Measurements from ENCODE around the gene PON1. TPM values are rescaled to one million over a fixed set of nuclear protein-coding genes. Genes with fewer than 3 reads are reported as not detected.

Gene PON1
- total and polyA plus RNA-seq, 2 experiments from 2014 or later = 0.69 to 1.2 TPM

DNA sequence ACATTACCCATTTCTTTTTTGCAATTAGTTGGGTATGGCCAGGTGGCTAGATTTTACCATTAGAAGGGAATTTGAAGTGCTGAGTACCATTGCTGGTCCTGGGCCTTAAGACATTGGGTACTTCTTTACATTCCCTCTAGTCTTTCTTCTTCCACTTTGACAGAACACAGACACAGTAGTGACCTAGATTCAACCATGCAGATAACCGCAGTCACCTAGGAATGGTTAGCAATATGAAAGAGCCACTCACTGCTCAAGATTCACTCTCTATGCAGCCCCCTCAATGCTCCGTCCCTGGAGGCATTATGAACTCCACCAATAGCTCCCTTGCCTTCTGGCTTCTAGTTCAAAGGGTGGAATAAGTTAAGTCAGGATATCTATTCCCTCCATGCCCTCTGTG is 16.2 kb upstream of the PON1 start:
- Histone ChIP-seq H3K9me2 (ENCODE audit: insufficient read depth) (peaks cover 19% of the 10 kb centered on the region; the same call in 1 of the 2 replicates), H3K79me2 (replicated peaks; ENCODE audit: insufficient read depth) (no peaks in the 10 kb centered on the region), H2AFZ (no peak overlapping the region), H4K20me1 (replicated peaks; ENCODE audit: insufficient read depth) (no peaks in the 10 kb centered on the region), H3K4me3 (no peak overlapping the region), H3K4me2 (no peak overlapping the region), H3F3A (replicated peaks; ENCODE audit: low read depth) (no peaks in the 10 kb centered on the region), H3K27ac (ENCODE audit: low read depth) (no peak overlapping the region), H3K4me1 (ENCODE audit: insufficient read depth) (peaks cover 13% of the 10 kb centered on the region), H3K36me3 (ENCODE audit: insufficient read depth) (no peaks in the 10 kb centered on the region), H3K27me3 (ENCODE audit: insufficient read depth) (no peaks in the 10 kb centered on the region)
- ATAC-seq (no peak), DNase-seq (ENCODE audit: low spot score) (no peak)
- Mint-ChIP-seq H3K4me1 (peaks cover 18% of the 10 kb centered on the region), H3K9me3 (no peaks in the 10 kb centered on the region), H3K4me3 (no peak overlapping the region), H3K27me3 (ENCODE audit: insufficient read depth, low read depth, poor library complexity) (peaks cover 2% of the 10 kb centered on the region), H3K27ac (no peak overlapping the region), H3K36me3 (ENCODE audit: low read depth) (no peaks in the 10 kb centered on the region)
- no peak for TF ChIP-seq ZNF114 (CRISPR knock-in tag; IDR thresholded peaks at IDR 0.05)
- TF ChIP-seq JUNB (IDR thresholded peaks at IDR 0.05; ENCODE audit: unreplicated experiment) = no peak
- TF ChIP-seq EZH2phosphoT487 (IDR thresholded peaks at IDR 0.05; ENCODE audit: unreplicated experiment) = no peak
- TF ChIP-seq STAT1 (IDR thresholded peaks at IDR 0.05; ENCODE audit: unreplicated experiment) = no peak
- TF ChIP-seq, protein P1, sequence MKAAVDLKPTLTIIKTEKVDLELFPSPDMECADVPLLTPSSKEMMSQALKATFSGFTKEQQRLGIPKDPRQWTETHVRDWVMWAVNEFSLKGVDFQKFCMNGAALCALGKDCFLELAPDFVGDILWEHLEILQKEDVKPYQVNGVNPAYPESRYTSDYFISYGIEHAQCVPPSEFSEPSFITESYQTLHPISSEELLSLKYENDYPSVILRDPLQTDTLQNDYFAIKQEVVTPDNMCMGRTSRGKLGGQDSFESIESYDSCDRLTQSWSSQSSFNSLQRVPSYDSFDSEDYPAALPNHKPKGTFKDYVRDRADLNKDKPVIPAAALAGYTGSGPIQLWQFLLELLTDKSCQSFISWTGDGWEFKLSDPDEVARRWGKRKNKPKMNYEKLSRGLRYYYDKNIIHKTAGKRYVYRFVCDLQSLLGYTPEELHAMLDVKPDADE (IDR thresholded peaks at IDR 0.05) = no peak
- no peak for TF ChIP-seq REST (IDR thresholded peaks at IDR 0.05; ENCODE audit: unreplicated experiment)
- TF ChIP-seq ZNF331 (CRISPR knock-in tag; IDR thresholded peaks at IDR 0.05; ENCODE audit: low read depth) = no peak
- TF ChIP-seq, protein P2, sequence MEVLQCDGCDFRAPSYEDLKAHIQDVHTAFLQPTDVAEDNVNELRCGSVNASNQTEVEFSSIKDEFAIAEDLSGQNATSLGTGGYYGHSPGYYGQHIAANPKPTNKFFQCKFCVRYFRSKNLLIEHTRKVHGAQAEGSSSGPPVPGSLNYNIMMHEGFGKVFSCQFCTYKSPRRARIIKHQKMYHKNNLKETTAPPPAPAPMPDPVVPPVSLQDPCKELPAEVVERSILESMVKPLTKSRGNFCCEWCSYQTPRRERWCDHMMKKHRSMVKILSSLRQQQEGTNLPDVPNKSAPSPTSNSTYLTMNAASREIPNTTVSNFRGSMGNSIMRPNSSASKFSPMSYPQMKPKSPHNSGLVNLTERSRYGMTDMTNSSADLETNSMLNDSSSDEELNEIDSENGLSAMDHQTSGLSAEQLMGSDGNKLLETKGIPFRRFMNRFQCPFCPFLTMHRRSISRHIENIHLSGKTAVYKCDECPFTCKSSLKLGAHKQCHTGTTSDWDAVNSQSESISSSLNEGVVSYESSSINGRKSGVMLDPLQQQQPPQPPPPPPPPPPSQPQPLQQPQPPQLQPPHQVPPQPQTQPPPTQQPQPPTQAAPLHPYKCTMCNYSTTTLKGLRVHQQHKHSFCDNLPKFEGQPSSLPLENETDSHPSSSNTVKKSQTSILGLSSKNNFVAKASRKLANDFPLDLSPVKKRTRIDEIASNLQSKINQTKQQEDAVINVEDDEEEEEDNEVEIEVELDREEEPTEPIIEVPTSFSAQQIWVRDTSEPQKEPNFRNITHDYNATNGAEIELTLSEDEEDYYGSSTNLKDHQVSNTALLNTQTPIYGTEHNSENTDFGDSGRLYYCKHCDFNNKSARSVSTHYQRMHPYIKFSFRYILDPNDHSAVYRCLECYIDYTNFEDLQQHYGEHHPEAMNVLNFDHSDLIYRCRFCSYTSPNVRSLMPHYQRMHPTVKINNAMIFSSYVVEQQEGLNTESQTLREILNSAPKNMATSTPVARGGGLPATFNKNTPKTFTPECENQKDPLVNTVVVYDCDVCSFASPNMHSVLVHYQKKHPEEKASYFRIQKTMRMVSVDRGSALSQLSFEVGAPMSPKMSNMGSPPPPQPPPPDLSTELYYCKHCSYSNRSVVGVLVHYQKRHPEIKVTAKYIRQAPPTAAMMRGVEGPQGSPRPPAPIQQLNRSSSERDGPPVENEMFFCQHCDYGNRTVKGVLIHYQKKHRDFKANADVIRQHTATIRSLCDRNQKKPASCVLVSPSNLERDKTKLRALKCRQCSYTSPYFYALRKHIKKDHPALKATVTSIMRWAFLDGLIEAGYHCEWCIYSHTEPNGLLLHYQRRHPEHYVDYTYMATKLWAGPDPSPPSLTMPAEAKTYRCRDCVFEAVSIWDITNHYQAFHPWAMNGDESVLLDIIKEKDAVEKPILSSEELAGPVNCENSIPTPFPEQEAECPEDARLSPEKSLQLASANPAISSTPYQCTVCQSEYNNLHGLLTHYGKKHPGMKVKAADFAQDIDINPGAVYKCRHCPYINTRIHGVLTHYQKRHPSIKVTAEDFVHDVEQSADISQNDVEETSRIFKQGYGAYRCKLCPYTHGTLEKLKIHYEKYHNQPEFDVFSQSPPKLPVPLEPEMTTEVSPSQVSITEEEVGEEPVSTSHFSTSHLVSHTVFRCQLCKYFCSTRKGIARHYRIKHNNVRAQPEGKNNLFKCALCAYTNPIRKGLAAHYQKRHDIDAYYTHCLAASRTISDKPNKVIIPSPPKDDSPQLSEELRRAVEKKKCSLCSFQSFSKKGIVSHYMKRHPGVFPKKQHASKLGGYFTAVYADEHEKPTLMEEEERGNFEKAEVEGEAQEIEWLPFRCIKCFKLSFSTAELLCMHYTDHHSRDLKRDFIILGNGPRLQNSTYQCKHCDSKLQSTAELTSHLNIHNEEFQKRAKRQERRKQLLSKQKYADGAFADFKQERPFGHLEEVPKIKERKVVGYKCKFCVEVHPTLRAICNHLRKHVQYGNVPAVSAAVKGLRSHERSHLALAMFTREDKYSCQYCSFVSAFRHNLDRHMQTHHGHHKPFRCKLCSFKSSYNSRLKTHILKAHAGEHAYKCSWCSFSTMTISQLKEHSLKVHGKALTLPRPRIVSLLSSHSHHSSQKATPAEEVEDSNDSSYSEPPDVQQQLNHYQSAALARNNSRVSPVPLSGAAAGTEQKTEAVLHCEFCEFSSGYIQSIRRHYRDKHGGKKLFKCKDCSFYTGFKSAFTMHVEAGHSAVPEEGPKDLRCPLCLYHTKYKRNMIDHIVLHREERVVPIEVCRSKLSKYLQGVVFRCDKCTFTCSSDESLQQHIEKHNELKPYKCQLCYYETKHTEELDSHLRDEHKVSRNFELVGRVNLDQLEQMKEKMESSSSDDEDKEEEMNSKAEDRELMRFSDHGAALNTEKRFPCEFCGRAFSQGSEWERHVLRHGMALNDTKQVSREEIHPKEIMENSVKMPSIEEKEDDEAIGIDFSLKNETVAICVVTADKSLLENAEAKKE (CRISPR knock-in tag; IDR thresholded peaks at IDR 0.05) = no peak
- no peak for TF ChIP-seq CTCF (conservative IDR thresholded peaks at IDR 0.05; ENCODE audit: low read depth in 2 of 2)
- TF ChIP-seq NANOG (IDR thresholded peaks at IDR 0.05; ENCODE audit: borderline replicate concordance) = no peak
- TF ChIP-seq CREB1 (CRISPR knock-in tag; IDR thresholded peaks at IDR 0.05; ENCODE audit: low read depth) = no peak
